VCaP (cell line): ENCODE measurements around the gene SAAL1.
A peak's percentile ranks its signal among the peaks of the same experiment; 100 is the strongest.

Experiments used
- H3K27ac ChIP-seq: fragments of 450-650 bp; 2 replicates; pipeline ENCODE4 v1.5.1; 2017
- TF ChIP-seq, protein P1 (sequence below): fragments of 450-650 bp; conservative IDR thresholded peaks from 2 replicates; pipeline ENCODE4 v1.5.1; 2017; ENCODE audit warnings: mild to moderate bottlenecking, moderate library complexity

Gene SAAL1

DNA sequence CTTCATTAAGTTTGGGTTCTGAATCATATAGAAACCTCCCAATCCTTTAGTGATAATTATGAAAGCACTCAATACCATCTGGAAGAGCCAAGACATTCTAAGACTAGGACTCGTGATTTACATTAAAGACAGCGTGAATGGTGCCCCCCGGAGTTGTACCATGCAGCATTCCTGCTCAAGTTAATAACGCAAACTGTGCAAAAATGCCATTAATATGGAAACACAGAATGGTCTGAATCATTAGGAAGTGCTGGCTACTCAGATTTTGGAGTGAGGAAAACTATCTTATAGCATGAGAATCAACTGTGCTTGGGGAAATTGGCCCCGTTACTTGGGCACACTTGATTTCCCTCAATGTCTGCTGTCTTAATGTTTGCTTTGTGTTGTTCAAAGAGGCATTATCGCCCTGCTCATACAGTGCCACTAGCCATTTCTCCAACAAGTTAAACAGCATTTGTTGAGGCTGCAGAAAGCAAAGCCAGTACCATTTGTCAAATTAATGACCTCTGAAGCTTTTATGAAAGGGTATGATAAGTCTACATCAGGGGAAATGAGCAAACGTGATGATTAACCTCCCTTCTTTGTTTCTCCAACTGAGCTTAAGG is 41.3 kb downstream of the SAAL1 start:
- H3K27ac ChIP-seq = peak overlapping the region; percentile 99

DNA sequence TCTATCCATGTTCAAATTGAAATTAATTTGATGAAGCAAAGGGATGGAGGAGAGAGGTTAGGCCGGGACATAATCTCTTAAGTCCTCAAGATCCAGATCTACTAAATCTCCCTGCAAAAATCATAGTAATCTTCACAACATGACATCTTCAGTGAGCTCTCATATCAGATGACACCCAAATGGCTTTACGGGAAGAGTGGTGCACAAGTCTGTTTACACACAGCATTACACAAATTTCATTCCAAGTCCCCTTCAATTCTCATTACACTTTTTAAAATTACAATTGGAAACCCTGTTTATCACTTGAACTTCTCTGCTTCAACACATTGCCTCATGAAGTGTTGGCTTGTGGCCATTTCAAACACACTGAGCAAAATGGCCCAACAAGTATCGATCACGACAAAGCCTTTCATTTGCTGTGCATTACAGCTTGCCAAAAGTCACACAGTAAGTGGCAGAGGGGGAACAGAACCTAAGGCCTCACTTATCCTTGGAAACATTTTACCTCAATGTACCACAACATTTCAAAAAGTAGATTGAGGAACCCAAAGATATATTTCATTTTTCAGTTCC is 41.9 kb downstream of the SAAL1 start:
- TF ChIP-seq, protein P1, sequence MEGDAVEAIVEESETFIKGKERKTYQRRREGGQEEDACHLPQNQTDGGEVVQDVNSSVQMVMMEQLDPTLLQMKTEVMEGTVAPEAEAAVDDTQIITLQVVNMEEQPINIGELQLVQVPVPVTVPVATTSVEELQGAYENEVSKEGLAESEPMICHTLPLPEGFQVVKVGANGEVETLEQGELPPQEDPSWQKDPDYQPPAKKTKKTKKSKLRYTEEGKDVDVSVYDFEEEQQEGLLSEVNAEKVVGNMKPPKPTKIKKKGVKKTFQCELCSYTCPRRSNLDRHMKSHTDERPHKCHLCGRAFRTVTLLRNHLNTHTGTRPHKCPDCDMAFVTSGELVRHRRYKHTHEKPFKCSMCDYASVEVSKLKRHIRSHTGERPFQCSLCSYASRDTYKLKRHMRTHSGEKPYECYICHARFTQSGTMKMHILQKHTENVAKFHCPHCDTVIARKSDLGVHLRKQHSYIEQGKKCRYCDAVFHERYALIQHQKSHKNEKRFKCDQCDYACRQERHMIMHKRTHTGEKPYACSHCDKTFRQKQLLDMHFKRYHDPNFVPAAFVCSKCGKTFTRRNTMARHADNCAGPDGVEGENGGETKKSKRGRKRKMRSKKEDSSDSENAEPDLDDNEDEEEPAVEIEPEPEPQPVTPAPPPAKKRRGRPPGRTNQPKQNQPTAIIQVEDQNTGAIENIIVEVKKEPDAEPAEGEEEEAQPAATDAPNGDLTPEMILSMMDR = no peak
- H3K27ac ChIP-seq = peak overlapping the region; percentile 99

More for the DNA sequence above, 41.3 kb downstream of the SAAL1 start:
- TF ChIP-seq, protein P1 = no peak

DNA sequence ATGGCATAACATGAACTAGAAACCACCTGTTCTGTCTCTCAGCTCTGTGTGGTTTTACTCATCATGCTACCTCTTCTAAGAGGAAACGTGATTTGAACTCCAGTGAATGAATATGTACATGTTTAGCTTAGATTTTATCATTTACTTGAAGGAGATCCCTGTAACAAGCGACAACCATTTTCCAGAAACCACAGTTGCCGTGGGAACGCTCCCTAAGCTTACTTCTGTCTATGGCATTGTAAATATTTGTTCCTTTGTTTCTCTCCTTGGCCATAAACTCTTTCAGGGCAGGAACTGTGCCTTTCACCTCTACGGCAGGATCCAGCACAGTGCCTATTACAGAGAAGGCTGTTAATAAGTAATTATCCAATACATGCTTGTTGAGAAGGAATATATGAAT is 42.8 kb downstream of the SAAL1 start:
- peak overlapping the region; percentile 99 for H3K27ac ChIP-seq
- TF ChIP-seq, protein P1 = no peak

DNA sequence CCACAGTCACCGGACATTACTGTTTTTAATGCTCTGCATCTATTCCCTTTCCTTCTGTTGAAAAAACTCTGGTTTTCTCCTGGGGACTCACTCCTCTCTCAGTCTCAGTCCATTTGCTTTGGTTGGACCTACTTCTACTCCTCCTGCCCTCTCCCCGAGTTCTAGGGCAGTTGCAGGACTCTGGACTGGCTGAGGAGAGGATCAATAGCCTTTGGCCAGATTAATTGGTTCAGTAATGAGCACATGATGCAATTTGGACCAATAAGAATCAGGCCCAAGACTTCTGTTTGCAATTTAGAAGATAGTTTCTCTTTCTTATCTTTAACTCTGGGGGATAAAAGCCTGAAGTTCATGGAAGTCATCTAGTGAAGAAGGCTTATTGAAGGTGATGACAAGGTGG is 44.5 kb downstream of the SAAL1 start:
- peak overlapping the region; percentile 99 for H3K27ac ChIP-seq

DNA sequence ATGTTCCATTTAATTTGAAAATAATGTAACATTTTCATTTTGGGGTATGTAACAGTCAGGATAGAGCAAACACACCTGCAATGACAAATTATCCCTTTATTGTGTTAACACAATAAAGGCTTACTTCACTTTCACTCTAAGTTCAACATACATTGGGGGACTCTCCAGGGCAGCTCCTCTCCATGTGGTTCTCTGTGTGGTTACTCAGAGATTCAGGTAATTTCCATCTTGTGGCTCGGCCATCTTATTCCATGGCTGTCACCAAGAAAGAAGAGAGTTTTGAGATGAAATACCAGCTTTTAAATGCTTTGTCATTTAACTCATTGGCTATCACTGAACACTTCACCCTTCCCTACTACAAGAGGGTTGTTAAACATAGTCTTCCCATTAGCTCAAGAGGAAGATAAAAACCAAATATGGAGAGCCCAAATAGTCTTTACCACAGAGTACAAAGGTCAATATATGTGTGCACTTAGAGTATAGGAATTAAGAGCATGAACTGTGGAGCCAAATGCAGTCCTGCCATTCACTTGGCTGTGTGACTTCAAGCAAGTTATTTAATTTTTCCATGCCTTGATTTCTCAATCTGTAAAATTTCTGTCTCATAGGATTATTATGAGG is 49.2 kb downstream of the SAAL1 start:
- no peak overlapping the region for H3K27ac ChIP-seq
- TF ChIP-seq, protein P1 = no peak

More for the DNA sequence above, 44.5 kb downstream of the SAAL1 start:
- TF ChIP-seq, protein P1 = no peak

DNA sequence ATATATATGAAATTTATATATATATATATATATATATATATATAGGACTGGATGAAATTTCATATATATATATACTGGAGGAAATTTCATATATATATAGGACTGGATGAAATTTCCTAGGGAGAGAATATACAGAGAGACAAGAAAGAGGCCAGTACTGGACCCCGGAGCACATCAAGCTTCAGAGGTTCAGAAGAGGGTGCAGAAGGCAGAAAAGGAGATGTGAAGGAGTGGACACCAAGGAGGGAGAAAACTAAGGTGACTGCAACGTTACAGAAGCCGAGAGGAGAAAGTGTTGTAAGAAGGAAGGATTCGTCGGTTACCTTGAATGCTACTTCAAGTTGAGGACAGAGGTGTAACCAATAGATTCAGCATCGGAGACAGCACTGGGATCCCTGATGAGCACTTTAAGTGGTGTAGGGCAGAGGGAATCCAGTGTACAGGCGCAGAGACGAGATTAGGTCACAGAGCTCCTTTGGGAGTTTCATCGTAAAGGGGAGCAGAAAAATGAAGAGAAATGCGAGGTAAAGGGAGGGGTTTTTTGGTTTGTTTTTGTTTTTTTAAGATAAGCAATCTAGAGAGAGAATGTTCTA is 51.3 kb downstream of the SAAL1 start:
- no peak overlapping the region for H3K27ac ChIP-seq
- TF ChIP-seq, protein P1 = no peak

DNA sequence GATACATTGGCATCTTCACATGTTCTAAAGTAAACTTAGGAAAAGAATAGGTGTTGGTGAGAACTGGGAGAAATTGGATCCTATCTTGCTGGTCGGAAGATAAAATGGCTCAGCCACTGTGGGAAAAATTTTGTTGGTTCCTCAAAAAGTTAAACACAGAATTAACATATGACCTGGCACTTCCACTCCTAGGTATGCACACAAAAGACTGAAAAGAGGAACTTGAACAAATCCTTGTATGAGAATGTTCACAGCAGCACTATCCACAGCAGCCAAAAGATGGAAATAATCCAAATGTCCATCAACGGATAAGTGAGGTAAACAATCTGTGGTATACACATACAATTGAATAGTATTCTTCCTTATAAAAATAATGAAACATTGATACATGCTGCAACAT is 55.0 kb downstream of the SAAL1 start:
- H3K27ac ChIP-seq = no peak overlapping the region
- TF ChIP-seq, protein P1 = no peak
